Activated naive CD4-positive, alpha-beta T cell treated with anti-CD3 and anti-CD28 coated beads for 36 hours (primary cell): ENCODE results near the gene LAX1. TPM values are rescaled to one million over a fixed set of nuclear protein-coding genes. Genes with fewer than 3 reads are reported as not detected.

Experiments used
- total RNA-seq, 2 experiments: library from RNA; stranded (reverse); gene quantifications; one replicate each; pipeline ENCODE4 v1.2.3, GENCODE V29; 2021

Gene LAX1
- total RNA-seq, 2 experiments from 2014 or later, result 11.2 to 11.6 TPM

Other genes starting within 250 kb of the LAX1 start
- 10 to 100 TPM; 17.7 to 19.6 TPM for gene ATP2B4, start 138.4 kb upstream of the LAX1 start, total RNA-seq
- 10 to 100 TPM; 23.3 to 23.6 TPM for gene ZBED6, start 30.4 kb downstream of the LAX1 start, total RNA-seq
- 10 to 100 TPM; 78.4 to 80.9 TPM for gene ZC3H11A, start 30.4 kb downstream of the LAX1 start, total RNA-seq
- 100 to 1,000 TPM; 366 to 370 TPM for gene SNRPE, start 96.4 kb downstream of the LAX1 start, total RNA-seq